Caco-2 (cell line): ENCODE results near the gene ZNF701. TPM values are rescaled to one million over a fixed set of nuclear protein-coding genes. Genes with fewer than 3 reads are reported as not detected.
A peak's percentile ranks its signal among the peaks of the same experiment; 100 is the strongest.

Experiments used
- BruUV-seq: library from RNA; stranded (reverse); fragments of 400-500 nt; replicated peaks from 2 replicates; lab custom pipeline; 2021; lab: Mats Ljungman, UMichigan
- CTCF ChIA-PET: fragments of 300-600 bp; sonication (Branson Sonifier 250); formaldehyde crosslinking; loops from one replicate; lab custom pipeline; 2022; ENCODE audit warnings: antibody characterized with exemption; lab: Charles Lee
- POLR2A ChIA-PET: fragments of 300-600 bp; sonication (Branson Sonifier 250); formaldehyde crosslinking; loops from one replicate; lab custom pipeline; 2022; ENCODE audit warnings: antibody characterized with exemption; lab: Charles Lee
- DNase-seq, 2 experiments: peaks; one replicate each; pipeline versions ENCODE4 v3.0.0 to v3.0.0-alpha.2; 2020 to 2022
- H3K27me3 ChIP-seq: replicated peaks from 2 replicates; pipeline ENCODE4 v1.6.0; 2011; ENCODE audit warnings: low read length; ENCODE audit not compliant: control insufficient read depth, insufficient read depth
- H3K36me3 ChIP-seq: 2 replicates; pipeline ENCODE4 v1.5.1; 2011; ENCODE audit warnings: low read length; ENCODE audit not compliant: control insufficient read depth, insufficient read depth
- H3K4me1 ChIP-seq: fragments of 250-450 bp; sonication (Bioruptor Pico); 2 replicates; pipeline ENCODE4 v1.5.1; 2020; ENCODE audit warnings: mild to moderate bottlenecking
- H3K4me3 ChIP-seq: 2 replicates; pipeline ENCODE4 v1.5.1; 2011; ENCODE audit warnings: low read depth, mild to moderate bottlenecking, control low read depth, low read length
- H3K9me3 ChIP-seq: fragments of 250-450 bp; sonication (Bioruptor Pico); 2 replicates; pipeline ENCODE4 v1.5.1; 2020; ENCODE audit warnings: mild to moderate bottlenecking, moderate library complexity
- H3K27ac Mint-ChIP-seq: one replicate; pipeline ENCODE4 v1.8.0; 2022; ENCODE audit warnings: mixed read lengths; ENCODE audit not compliant: unreplicated experiment
- H3K27me3 Mint-ChIP-seq: one replicate; pipeline ENCODE4 v1.8.0; 2022; ENCODE audit warnings: mixed read lengths; ENCODE audit not compliant: insufficient read depth, unreplicated experiment
- H3K36me3 Mint-ChIP-seq: one replicate; pipeline ENCODE4 v1.8.0; 2022; ENCODE audit warnings: mild to moderate bottlenecking, mixed read lengths; ENCODE audit not compliant: insufficient read depth, unreplicated experiment
- H3K4me1 Mint-ChIP-seq: one replicate; pipeline ENCODE4 v1.8.0; 2022; ENCODE audit warnings: low read depth, mixed read lengths; ENCODE audit not compliant: unreplicated experiment
- H3K4me3 Mint-ChIP-seq: one replicate; pipeline ENCODE4 v1.8.0; 2022; ENCODE audit warnings: mild to moderate bottlenecking, moderate library complexity, mixed read lengths; ENCODE audit not compliant: unreplicated experiment
- H3K9me3 Mint-ChIP-seq: one replicate; pipeline ENCODE4 v1.8.0; 2022; ENCODE audit warnings: mixed read lengths; ENCODE audit not compliant: unreplicated experiment
- CTCF ChIP-seq, 2 experiments: fragments of 200-600 bp in 1 of 2; IDR thresholded peaks; 1 replicate in 1 of 2; 2 replicates in 1 of 2; pipeline versions ENCODE4 v1.5.1 to v1.8.0; 2011 to 2022; ENCODE audit warnings: antibody characterized with exemption in 1 of 2, control low read depth in 1 of 2, inconsistent platforms in 1 of 2, low read depth in 1 of 2, low read length in 1 of 2, mild to moderate bottlenecking in 1 of 2, moderate library complexity in 1 of 2; ENCODE audit not compliant: insufficient read depth in 1 of 2, severe bottlenecking in 1 of 2, unreplicated experiment in 1 of 2
- intact Hi-C: fragments of 100-400 bp; cut with micrococcal nuclease; formaldehyde crosslinking; loops from one replicate; pipeline ENCODE4 v1.10.0; 2022; ENCODE audit not compliant: unreplicated experiment
- total RNA-seq: library from RNA; stranded (reverse); gene quantifications from 2 replicates; pipeline ENCODE4 v1.2.3, GENCODE V29; 2022

The ZNF701 gene
- total RNA-seq, 1 experiment from 2014 or later = 19.6 TPM

- H3K9me3 ChIP-seq = peaks cover 51% of the 10 kb centered on the region
- no peak overlapping the region for H3K4me3 ChIP-seq
- H3K9me3 Mint-ChIP-seq = peaks cover 29% of the 10 kb centered on the region
- H3K27ac Mint-ChIP-seq = peak overlapping the region; percentile 84
- H3K27me3 ChIP-seq = no peaks in the 10 kb centered on the region
- ChIA-PET POLR2A (interaction anchor here (0.6 kb wide), 1 partner anchor 10 kb away, joined by 3 read pairs; no protein-coding TSS in a partner anchor), CTCF (no interaction called here)
- intact Hi-C loops = no loop called here
- peaks cover 22% of the 10 kb centered on the region for H3K4me1 ChIP-seq
- no peak for TF ChIP-seq CTCF (IDR thresholded peaks at IDR 0.05; ENCODE audit: insufficient read depth in 1 of 2, low read depth in 1 of 2, low read length in 1 of 2, severe bottlenecking in 1 of 2, unreplicated experiment in 1 of 2)
- peaks cover 3% of the 10 kb centered on the region for H3K36me3 ChIP-seq
- peaks cover 79% of the 10 kb centered on the region for H3K36me3 Mint-ChIP-seq
- peak overlapping the region; percentile 46 for H3K4me3 Mint-ChIP-seq
- BruUV-seq = no TSS peak
- peaks cover 19% of the 10 kb centered on the region for H3K4me1 Mint-ChIP-seq
- DNase-seq = peak; percentile 60 to 65
- H3K27me3 Mint-ChIP-seq = no peaks in the 10 kb centered on the region
These were observed 29.2 kb downstream of the ZNF701 start for GRCh38 chr19:52599241-52599640.

GRCh38 chr19:52600639-52601024, 30.5 kb downstream of the ZNF701 start:
- H3K4me3 Mint-ChIP-seq = peak overlapping the region; percentile 81
- ChIA-PET CTCF (no interaction called here), POLR2A (no interaction called here)
- Histone ChIP-seq H3K27me3 (no peaks in the 10 kb centered on the region), H3K4me3 (peak overlapping the region; percentile 89), H3K4me1 (peaks cover 22% of the 10 kb centered on the region), H3K36me3 (peaks cover 7% of the 10 kb centered on the region), H3K9me3 (peaks cover 41% of the 10 kb centered on the region)
- intact Hi-C loops = loop anchor here (1.0 kb wide), 2 partner anchors 30 to 73 kb away; partner anchors contain the start of genes ZNF701 and ZNF808
- H3K27me3 Mint-ChIP-seq = no peaks in the 10 kb centered on the region
- H3K4me1 Mint-ChIP-seq = peaks cover 19% of the 10 kb centered on the region
- peaks cover 79% of the 10 kb centered on the region for H3K36me3 Mint-ChIP-seq
- peak overlapping the region; percentile 55 for H3K27ac Mint-ChIP-seq
- peaks cover 29% of the 10 kb centered on the region for H3K9me3 Mint-ChIP-seq
- TSS peak; percentile 89 for BruUV-seq
- TF ChIP-seq CTCF (IDR thresholded peaks at IDR 0.05; ENCODE audit: insufficient read depth in 1 of 2, low read depth in 1 of 2, low read length in 1 of 2, severe bottlenecking in 1 of 2, unreplicated experiment in 1 of 2) = no peak
- DNase-seq = peak; percentile 72 to 86

- POLR2A ChIA-PET = interaction anchor here (0.6 kb wide), 1 partner anchor 36 kb away, joined by 4 read pairs; no protein-coding TSS in a partner anchor
- peak overlapping the region; percentile 55 for H3K27ac Mint-ChIP-seq
- H3K4me1 Mint-ChIP-seq = peaks cover 19% of the 10 kb centered on the region
- TSS peak; percentile 73 for BruUV-seq
- peak overlapping the region; percentile 81 for H3K4me3 Mint-ChIP-seq
- DNase-seq = peak; percentile 96 to 98
- Histone ChIP-seq H3K9me3 (peaks cover 44% of the 10 kb centered on the region), H3K4me1 (peaks cover 22% of the 10 kb centered on the region), H3K4me3 (peak overlapping the region; percentile 89), H3K36me3 (peaks cover 7% of the 10 kb centered on the region), H3K27me3 (no peaks in the 10 kb centered on the region)
- H3K27me3 Mint-ChIP-seq = no peaks in the 10 kb centered on the region
- intact Hi-C loops = loop anchor here (1.0 kb wide), 2 partner anchors 31 to 74 kb away; partner anchors contain the start of genes ZNF701 and ZNF808
- CTCF ChIA-PET = interaction anchor here (0.6 to 0.9 kb wide), 3 partner anchors 36 to 232 kb away, joined by 3 to 4 read pairs (median 3); no protein-coding TSS in a partner anchor
- H3K36me3 Mint-ChIP-seq = peaks cover 79% of the 10 kb centered on the region
- H3K9me3 Mint-ChIP-seq = peaks cover 22% of the 10 kb centered on the region
- TF ChIP-seq CTCF (IDR thresholded peaks at IDR 0.05; ENCODE audit: insufficient read depth in 1 of 2, low read depth in 1 of 2, low read length in 1 of 2, severe bottlenecking in 1 of 2, unreplicated experiment in 1 of 2) = peak; percentile 40 to 51
These were observed 31.2 kb downstream of the ZNF701 start for GRCh38 chr19:52601025-52601973.
